ENCODE results near the gene CPEB4.

CPEB4 gene

GRCh38 chr5:173984218-173984617 lies 96.1 kb downstream of the CPEB4 start:
- DNase-seq: no peak

GRCh38 chr5:173988554-173989431 lies 100.6 kb downstream of the CPEB4 start, which contains the start of gene C5orf47:
Gene C5orf47 (plus strand): TSS chr5:173989170. CDS start chr5:173989264, 94 bp downstream.
- no peak for DNase-seq

GRCh38 chr5:173989432-173990082 lies 101.4 kb downstream of the CPEB4 start:
- DNase-seq: no peak

- no peak for DNase-seq
Observed at GRCh38 chr5:173997331-173997730, 109.2 kb downstream of the CPEB4 start.

GRCh38 chr5:173998531-173998930 lies 110.4 kb downstream of the CPEB4 start:
- no peak for DNase-seq

DNA sequence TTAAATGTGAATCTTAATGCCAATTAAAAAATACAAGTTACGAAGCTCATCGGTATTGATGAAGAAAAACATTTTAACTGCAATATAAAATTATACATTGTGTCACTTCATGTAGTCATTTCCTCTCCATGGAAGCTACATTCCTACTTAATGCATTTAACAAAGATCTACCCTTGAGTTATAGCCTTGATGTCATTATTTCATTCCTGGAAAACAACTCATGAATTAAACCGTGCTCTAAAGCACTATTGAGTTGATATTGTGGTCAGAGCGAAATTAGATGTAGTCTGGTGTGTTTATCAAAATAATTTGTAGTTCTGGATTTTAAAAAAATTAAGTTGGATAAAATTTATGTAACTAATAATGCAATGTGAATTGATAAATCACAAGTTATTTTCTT lies 111.9 kb downstream of the CPEB4 start:
- DNase-seq: no peak

DNA sequence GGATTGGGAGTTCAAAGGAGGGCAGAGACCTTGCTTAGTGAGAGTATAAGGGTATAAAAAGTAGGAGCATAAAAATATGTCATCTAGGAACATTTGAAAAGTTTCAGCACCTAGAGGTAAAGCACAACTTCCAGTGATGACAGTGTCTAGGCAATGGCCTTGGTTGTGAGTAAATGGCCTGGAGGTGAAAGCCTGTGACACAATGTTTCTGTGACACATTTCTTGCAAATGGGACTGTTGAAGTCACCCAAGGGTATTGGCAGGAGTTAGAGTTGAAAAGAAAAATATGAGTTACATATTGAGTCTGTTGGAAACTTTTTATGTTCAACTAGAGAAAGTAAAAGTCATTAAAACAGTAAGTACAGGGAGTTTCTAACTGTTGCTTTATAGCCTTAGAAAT lies 115.6 kb downstream of the CPEB4 start:
- DNase-seq: no peak

GRCh38 chr5:174008922-174009321 lies 120.8 kb downstream of the CPEB4 start:
- DNase-seq: no peak

- no peak for DNase-seq
Observed at GRCh38 chr5:174010365-174010764, 122.2 kb downstream of the CPEB4 start.

DNA sequence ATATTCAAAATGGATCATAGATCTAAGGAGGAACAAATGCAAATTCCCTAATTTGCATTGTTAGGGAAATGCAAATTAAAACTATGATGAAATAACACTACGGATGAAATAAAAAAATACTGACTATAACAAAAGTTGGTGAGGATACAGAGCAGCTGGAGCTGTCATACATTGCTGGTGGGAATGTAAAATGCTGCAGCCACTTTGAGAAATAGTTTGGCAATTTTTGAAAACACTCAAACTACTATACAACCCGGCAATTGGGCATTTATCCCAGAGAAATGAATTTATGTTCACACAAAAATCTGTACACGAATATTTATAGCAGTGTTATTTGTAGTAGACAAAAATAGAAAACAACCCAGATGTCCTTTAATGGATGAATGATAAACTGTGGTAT lies 123.3 kb downstream of the CPEB4 start:
- DNase-seq: no peak
